GM13976 (cell line): ENCODE data around the gene LHPP.

Experiments used
- DNase-seq: peaks from one replicate; pipeline ENCODE4 v3.0.0; 2012; ENCODE audit warnings: low spot score
- in situ Hi-C: fragments of 300-500 bp; cut with MboI; formaldehyde crosslinking; loops from one replicate; pipeline ENCODE4 v1.12.0; 2022; ENCODE audit warnings: low sequenced_read_pairs, mixed read lengths, inconsistent platforms; ENCODE audit not compliant: unreplicated experiment
- TF ChIP-seq, protein P1 (sequence below): IDR thresholded peaks from 2 replicates; pipeline ENCODE4 v1.5.1; 2012; ENCODE audit warnings: borderline replicate concordance, mild to moderate bottlenecking; ENCODE audit not compliant: insufficient read depth; ENCODE audit errors: extremely low read depth, missing control alignments, control extremely low read depth

The LHPP gene

DNA sequence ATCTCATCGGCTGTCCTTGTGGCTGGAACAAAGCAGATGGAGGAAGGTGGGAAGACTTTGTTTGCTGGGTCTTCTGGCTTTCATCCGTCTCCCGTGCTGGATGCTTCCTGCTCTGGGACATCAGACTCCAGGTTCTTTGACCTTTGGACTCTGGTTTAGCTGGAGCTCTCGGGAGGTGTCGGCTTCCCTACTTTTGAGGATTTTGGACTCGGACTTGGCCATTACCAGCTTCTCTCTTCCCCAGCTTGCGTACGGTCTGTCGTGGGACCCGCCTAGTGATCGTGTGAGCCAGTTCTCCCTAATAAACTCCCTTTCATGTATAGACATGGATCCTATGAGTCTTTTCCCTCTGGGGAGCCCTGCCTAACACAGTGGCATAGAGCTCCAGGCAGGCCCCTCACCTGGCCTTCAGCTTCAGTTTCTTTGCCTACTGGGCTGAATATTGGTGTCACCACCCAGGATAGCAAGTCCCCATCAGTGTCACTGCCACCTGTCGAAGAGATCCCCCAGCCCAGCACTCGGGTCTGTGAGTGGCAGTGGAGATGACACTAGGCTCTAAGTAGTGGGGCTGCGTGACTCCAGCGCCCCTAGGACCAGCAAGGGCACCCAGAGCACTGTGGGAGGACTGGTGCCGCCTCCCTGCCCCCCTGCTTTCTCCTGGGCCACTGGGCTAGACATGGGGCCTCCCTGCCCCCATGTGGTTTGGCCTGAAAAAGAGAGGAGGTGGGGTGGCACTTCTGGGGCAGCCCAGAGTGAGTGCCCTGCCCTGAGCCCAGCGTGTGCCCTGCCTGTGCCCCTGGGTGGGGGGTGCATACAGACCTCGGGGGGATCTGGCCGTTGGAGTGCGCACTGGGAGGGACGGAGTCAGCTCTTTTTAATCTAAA lies 135.6 kb downstream of the LHPP start:
- in situ Hi-C loops: no loop called here
- TF ChIP-seq, protein P1, sequence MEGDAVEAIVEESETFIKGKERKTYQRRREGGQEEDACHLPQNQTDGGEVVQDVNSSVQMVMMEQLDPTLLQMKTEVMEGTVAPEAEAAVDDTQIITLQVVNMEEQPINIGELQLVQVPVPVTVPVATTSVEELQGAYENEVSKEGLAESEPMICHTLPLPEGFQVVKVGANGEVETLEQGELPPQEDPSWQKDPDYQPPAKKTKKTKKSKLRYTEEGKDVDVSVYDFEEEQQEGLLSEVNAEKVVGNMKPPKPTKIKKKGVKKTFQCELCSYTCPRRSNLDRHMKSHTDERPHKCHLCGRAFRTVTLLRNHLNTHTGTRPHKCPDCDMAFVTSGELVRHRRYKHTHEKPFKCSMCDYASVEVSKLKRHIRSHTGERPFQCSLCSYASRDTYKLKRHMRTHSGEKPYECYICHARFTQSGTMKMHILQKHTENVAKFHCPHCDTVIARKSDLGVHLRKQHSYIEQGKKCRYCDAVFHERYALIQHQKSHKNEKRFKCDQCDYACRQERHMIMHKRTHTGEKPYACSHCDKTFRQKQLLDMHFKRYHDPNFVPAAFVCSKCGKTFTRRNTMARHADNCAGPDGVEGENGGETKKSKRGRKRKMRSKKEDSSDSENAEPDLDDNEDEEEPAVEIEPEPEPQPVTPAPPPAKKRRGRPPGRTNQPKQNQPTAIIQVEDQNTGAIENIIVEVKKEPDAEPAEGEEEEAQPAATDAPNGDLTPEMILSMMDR: no peak
- DNase-seq: no peak

DNA sequence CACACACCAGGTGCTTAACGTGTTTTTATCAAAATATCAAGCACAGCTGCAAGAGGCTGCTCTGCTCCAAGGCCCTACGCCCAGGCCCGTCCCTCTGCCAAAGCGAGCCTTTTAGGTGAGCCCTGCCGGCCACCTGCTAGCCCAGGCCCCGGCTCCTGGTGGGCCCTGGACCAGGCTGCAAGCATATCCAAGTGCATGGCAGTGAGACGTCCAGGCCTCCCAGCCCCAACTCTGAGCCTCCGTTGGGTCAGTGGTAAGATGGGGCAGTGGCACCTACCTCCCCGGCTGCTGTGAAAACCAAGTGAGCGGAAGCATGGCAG lies 136.2 kb downstream of the LHPP start:
- no peak for DNase-seq
- TF ChIP-seq, protein P1: no peak
- in situ Hi-C loops: no loop called here

DNA sequence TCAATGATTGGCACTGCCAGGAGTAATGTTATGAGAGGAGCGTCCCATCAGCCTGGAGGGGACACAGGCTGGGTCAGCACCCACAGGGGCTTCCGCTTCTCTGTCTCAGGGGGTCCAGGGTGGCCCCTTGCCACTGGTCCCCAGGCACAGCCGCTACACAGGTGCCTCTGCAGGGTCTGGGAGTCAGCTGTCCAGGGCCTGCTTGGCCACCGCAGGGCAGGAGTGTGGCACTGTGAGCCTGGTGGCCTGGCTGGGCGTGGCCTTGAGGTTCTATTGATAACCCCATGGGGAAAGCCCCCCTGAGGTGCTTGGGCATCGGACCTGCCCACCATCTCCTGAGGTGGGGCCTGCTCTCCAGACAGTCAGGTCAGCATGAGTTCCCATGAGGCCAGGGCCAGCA lies 136.6 kb downstream of the LHPP start:
- TF ChIP-seq, protein P1: no peak
- in situ Hi-C loops: no loop called here
- DNase-seq: no peak

DNA sequence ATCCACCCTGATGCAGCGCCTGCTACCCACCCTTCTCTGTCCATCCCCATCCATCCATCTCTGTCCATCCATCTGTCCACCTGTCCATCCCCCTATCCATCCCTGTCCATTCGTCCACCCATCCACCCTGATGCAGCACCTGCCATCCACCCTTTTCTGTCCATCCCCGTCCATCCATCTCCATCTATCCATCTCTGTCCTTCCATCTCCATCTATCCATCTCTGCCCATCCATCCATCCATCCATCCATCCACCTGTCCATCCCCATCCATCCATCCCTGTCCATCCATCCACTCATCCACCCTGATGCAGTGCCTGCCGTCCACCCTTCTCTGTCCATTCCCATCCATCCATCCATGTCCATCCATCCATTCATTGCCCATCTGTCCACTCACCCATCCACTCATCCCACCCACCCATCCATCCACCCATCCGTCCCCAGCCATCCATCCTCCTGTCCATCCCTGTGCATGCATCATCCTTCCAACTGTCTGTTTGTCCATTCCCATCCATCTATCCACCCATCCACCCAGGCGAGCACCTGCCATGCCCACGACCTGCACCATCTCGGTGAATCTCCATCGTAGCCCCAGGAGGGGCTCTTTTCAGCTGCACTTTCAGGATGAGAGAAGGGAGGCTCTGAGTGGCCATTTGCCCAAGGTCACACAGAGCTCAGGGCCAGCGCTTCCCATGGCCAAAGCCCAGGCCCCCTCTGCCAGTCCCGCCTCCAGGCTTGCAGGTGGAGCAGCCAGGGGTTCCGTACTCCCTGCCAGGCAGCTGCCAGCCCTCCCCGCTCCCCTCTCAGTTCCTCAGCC lies 137.4 kb downstream of the LHPP start:
- no peak for DNase-seq
- TF ChIP-seq, protein P1: no peak
- in situ Hi-C loops: no loop called here

DNA sequence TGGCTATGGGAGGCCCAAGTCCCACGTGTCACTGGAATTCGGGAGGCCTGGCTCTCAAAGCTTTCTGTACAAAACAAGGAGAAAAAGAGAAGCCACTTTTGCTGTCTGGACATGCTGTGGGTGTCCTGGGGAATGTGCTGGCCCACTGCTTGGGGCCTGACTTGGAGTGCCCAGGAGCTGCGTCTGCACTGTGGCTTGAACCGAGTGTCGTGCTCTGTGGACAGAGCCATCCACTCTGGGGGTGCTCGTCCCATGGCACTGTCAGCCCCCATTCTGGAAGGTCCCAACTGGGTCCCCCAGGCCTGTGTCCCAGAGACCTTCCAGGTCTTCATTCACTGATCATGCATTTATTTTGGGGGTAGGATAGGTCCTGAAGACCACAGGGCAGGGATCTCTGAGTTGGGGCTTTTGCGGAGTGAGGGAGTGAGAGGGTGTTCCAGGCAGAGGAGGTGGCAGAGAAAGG lies 138.0 kb downstream of the LHPP start:
- DNase-seq: no peak
- in situ Hi-C loops: no loop called here
- TF ChIP-seq, protein P1: no peak

DNA sequence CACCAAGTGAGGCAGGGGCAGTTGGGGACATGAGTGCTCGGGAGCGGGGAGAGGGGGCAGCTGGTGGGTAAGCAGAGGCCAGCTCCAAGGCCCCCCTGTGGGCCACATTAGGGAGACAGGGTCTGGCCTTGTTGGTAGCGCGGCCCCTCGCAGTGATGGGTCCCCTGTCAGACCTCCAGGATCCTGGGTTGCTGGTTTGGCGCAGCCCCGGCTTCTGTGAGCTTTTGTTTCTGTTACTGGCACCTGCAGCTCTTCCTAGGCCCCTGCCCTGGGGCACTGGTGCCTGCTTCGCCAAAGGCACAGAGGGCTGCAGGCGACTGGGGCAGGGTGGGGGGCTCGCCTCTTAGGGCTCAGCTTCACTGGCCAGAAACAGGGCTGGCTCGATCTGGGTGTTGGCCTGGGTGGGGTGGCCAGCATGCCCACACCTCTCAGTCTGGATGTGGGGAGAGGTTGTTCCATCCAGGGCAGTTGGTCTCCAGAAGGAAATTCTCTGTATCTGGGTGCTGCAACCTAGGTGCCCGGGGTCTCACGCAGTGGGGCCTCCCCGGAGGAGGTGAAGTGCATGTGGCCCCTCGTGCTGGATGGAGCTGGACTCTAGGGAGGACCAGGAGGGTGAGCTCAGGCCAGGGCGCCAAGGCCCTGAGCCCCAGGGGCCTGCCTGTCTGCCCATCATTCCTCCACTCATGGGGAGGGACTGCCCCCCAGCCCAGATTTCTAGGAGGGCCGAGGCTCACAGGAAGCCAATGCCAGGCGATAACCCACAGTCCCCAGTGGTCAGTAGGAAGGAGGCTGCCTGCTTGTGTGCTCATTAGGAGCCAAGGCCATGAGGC lies 138.6 kb downstream of the LHPP start:
- in situ Hi-C loops: no loop called here
- TF ChIP-seq, protein P1: no peak
- no peak for DNase-seq
